B cell (primary cell): ENCODE results near the gene ADAM19.

Experiments
- EZH2 ChIP-seq: IDR thresholded peaks from 2 replicates; pipeline ENCODE4 v1.6.1; 2012; ENCODE audit warnings: borderline replicate concordance, low read depth, mild to moderate bottlenecking, moderate library complexity, low read length; ENCODE audit not compliant: insufficient read depth, poor library complexity, severe bottlenecking
- TF ChIP-seq, protein P1 (sequence below): fragments of 200-600 bp; IDR thresholded peaks from one replicate; pipeline ENCODE4 v1.8.0; 2022; ENCODE audit warnings: antibody characterized with exemption, mild to moderate bottlenecking

DNA sequence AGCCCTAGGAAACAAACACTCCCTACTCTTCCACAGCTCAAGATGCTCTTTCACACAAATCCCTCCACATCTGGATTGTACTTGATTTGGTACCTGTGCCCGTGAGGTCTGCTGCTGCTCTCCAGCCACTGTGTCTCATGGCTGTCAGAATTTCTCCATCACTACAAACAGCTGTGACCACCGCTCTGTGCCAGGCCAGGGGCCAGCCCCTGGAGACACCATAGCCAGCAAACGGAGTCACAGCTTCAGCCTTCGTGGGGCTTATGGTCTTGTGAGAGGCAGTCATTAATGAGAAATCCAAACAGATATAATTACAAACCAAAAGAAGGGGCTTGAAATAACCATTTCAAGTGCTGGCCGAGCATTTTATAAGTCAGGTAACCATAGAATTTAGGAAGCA lies 43.6 kb downstream of the ADAM19 start:
- TF ChIP-seq, protein P1, sequence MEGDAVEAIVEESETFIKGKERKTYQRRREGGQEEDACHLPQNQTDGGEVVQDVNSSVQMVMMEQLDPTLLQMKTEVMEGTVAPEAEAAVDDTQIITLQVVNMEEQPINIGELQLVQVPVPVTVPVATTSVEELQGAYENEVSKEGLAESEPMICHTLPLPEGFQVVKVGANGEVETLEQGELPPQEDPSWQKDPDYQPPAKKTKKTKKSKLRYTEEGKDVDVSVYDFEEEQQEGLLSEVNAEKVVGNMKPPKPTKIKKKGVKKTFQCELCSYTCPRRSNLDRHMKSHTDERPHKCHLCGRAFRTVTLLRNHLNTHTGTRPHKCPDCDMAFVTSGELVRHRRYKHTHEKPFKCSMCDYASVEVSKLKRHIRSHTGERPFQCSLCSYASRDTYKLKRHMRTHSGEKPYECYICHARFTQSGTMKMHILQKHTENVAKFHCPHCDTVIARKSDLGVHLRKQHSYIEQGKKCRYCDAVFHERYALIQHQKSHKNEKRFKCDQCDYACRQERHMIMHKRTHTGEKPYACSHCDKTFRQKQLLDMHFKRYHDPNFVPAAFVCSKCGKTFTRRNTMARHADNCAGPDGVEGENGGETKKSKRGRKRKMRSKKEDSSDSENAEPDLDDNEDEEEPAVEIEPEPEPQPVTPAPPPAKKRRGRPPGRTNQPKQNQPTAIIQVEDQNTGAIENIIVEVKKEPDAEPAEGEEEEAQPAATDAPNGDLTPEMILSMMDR = no peak
- TF ChIP-seq EZH2 = no peak
